GM23338 (cell line): ENCODE data around the gene CYP3A4.

ENCODE experiments used
- EZH2 ChIP-seq: fragments of 200-600 bp; sonication (generic); IDR thresholded peaks from one replicate; pipeline ENCODE4 v1.8.0; 2017; ENCODE audit warnings: antibody characterized with exemption, mild to moderate bottlenecking, low read depth; ENCODE audit not compliant: unreplicated experiment
- POLR2AphosphoS5 ChIP-seq: IDR thresholded peaks from 2 replicates; pipeline ENCODE4 v1.6.1; 2016; ENCODE audit warnings: antibody characterized with exemption, low read depth
- TF ChIP-seq, protein P1 (sequence below), 2 experiments: fragments of 200-600 bp in 1 of 2; sonication (generic) in 1 of 2; conservative IDR thresholded peaks; 2 replicates each; pipeline versions ENCODE4 v1.5.1 to v1.6.1; 2016 to 2017; ENCODE audit warnings: antibody characterized with exemption in 2 of 2, low read depth in 2 of 2, mild to moderate bottlenecking in 2 of 2, moderate library complexity in 1 of 2

DNA sequence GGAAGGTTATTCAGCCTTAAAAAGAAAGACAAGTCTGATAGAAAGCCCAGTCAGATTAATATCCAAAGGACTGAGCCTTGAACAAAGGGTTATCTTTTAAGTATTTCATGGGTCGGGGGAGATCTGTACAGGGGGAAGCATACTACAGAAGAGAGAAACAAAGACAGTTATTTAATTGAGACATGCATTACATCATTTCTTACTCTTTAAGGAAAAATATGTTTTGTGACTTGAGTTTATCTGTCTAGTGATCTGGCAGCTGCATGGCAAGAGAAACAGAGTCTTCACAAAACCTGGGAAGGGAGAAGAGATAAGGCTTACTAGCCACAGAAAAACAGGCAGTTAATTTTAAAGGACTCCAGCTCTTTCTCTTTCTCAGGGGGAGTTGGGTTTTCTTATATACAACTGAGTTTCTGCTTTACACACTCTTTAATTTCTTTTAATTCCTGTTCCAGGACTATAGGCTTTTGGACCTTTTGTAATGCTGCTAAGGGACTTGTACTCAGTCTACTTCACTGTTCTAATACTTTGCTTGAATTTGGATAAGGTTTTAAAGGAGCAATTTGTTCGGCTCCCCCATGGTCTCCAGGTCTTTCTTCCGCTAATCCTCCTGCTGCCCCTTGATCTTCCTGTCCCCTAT, 23.0 kb upstream of the CYP3A4 start:
- TF ChIP-seq, protein P1, sequence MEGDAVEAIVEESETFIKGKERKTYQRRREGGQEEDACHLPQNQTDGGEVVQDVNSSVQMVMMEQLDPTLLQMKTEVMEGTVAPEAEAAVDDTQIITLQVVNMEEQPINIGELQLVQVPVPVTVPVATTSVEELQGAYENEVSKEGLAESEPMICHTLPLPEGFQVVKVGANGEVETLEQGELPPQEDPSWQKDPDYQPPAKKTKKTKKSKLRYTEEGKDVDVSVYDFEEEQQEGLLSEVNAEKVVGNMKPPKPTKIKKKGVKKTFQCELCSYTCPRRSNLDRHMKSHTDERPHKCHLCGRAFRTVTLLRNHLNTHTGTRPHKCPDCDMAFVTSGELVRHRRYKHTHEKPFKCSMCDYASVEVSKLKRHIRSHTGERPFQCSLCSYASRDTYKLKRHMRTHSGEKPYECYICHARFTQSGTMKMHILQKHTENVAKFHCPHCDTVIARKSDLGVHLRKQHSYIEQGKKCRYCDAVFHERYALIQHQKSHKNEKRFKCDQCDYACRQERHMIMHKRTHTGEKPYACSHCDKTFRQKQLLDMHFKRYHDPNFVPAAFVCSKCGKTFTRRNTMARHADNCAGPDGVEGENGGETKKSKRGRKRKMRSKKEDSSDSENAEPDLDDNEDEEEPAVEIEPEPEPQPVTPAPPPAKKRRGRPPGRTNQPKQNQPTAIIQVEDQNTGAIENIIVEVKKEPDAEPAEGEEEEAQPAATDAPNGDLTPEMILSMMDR (conservative IDR thresholded peaks at IDR 0.05; ENCODE audit: low read depth in 2 of 2) = no peak
- TF ChIP-seq EZH2 (no peak), POLR2AphosphoS5 (no peak)
